GM19351 (cell line): ENCODE results near the gene RAPSN.
A peak's percentile ranks its signal among the peaks of the same experiment; 100 is the strongest.

ENCODE experiments used
- ATAC-seq: cut with Tn5 transposase; IDR thresholded peaks from one replicate; pipeline ENCODE4 v1.9.1; 2021; ENCODE audit warnings: mild to moderate bottlenecking, moderate library complexity; ENCODE audit not compliant: unreplicated experiment

RAPSN gene

GRCh38 chr11:47466701-47467250 is 17.8 kb upstream of the RAPSN start:
- no peak for ATAC-seq

GRCh38 chr11:47466201-47466600 is 17.3 kb upstream of the RAPSN start:
- ATAC-seq = no peak

- no peak for ATAC-seq
These were observed 15.5 kb upstream of the RAPSN start for GRCh38 chr11:47464483-47464882.

- ATAC-seq = no peak
These were observed 12.9 kb upstream of the RAPSN start for GRCh38 chr11:47461876-47462275.

GRCh38 chr11:47460571-47461235 is 11.8 kb upstream of the RAPSN start:
- ATAC-seq = no peak

- peak; percentile 77 for ATAC-seq
These were observed 5.3 kb upstream of the RAPSN start for GRCh38 chr11:47454258-47454671.

- no peak for ATAC-seq
These were observed 4.4 kb upstream of the RAPSN start for GRCh38 chr11:47453365-47453764.

- no peak for ATAC-seq
These were observed 3.1 kb upstream of the RAPSN start for GRCh38 chr11:47451990-47452389.

GRCh38 chr11:47451436-47451835 is 2.5 kb upstream of the RAPSN start:
- no peak for ATAC-seq

GRCh38 chr11:47449541-47449940 is 605 bp upstream of the RAPSN start:
- ATAC-seq = no peak

GRCh38 chr11:47447906-47448305 is 1.0 kb downstream of the RAPSN start:
- ATAC-seq = no peak

GRCh38 chr11:47446833-47447232 is 2.1 kb downstream of the RAPSN start:
- ATAC-seq = no peak

- ATAC-seq = no peak
These were observed 3.1 kb downstream of the RAPSN start for GRCh38 chr11:47445840-47446239.

GRCh38 chr11:47443817-47444216 is 5.1 kb downstream of the RAPSN start:
- no peak for ATAC-seq

- ATAC-seq = no peak
These were observed 5.8 kb downstream of the RAPSN start for GRCh38 chr11:47443028-47443700.

GRCh38 chr11:47442514-47442913 is 6.4 kb downstream of the RAPSN start:
- no peak for ATAC-seq

- ATAC-seq = no peak
These were observed 7.5 kb downstream of the RAPSN start for GRCh38 chr11:47441421-47441820.

- no peak for ATAC-seq
These were observed 8.9 kb downstream of the RAPSN start for GRCh38 chr11:47440054-47440476.

GRCh38 chr11:47438721-47439120 is 10.2 kb downstream of the RAPSN start:
- ATAC-seq = no peak

GRCh38 chr11:47437746-47438418 is 11.1 kb downstream of the RAPSN start:
- no peak for ATAC-seq

- ATAC-seq = no peak
These were observed 11.7 kb downstream of the RAPSN start for GRCh38 chr11:47437218-47437745.

GRCh38 chr11:47436726-47437125 is 12.2 kb downstream of the RAPSN start:
- no peak for ATAC-seq
